PFSK-1 (cell line): ENCODE data around the gene F10.

ENCODE experiments used
- FOXP2 ChIP-seq: optimal IDR thresholded peaks from 2 replicates; pipeline ENCODE3; 2011; ENCODE audit warnings: borderline replicate concordance, control low read depth, inconsistent platforms; ENCODE audit not compliant: insufficient read depth; ENCODE audit errors: extremely low read length, extremely low read depth
- POLR2AphosphoS5 ChIP-seq: IDR thresholded peaks from 2 replicates; pipeline ENCODE4 v1.6.1; 2012; ENCODE audit warnings: low read depth, mild to moderate bottlenecking, control low read depth, low read length, moderate library complexity
- SIN3A ChIP-seq: IDR thresholded peaks from 2 replicates; pipeline ENCODE4 v1.6.1; 2012; ENCODE audit warnings: mild to moderate bottlenecking, low read length, moderate library complexity, borderline replicate concordance; ENCODE audit not compliant: insufficient read depth
- TAF1 ChIP-seq: IDR thresholded peaks from 2 replicates; pipeline ENCODE4 v1.6.1; 2012; ENCODE audit warnings: low read length, control low read depth, borderline replicate concordance; ENCODE audit not compliant: insufficient read depth
- TF ChIP-seq, protein P1 (sequence below), 2 experiments: IDR thresholded peaks; 2 replicates each; pipeline versions ENCODE4 v1.6.1 to v1.8.0; 2011 to 2012; ENCODE audit warnings: low read depth in 2 of 2, low read length in 2 of 2, control low read depth in 1 of 2, inconsistent platforms in 1 of 2, mild to moderate bottlenecking in 1 of 2, moderate library complexity in 1 of 2; ENCODE audit not compliant: insufficient read depth in 1 of 2

Gene F10

DNA sequence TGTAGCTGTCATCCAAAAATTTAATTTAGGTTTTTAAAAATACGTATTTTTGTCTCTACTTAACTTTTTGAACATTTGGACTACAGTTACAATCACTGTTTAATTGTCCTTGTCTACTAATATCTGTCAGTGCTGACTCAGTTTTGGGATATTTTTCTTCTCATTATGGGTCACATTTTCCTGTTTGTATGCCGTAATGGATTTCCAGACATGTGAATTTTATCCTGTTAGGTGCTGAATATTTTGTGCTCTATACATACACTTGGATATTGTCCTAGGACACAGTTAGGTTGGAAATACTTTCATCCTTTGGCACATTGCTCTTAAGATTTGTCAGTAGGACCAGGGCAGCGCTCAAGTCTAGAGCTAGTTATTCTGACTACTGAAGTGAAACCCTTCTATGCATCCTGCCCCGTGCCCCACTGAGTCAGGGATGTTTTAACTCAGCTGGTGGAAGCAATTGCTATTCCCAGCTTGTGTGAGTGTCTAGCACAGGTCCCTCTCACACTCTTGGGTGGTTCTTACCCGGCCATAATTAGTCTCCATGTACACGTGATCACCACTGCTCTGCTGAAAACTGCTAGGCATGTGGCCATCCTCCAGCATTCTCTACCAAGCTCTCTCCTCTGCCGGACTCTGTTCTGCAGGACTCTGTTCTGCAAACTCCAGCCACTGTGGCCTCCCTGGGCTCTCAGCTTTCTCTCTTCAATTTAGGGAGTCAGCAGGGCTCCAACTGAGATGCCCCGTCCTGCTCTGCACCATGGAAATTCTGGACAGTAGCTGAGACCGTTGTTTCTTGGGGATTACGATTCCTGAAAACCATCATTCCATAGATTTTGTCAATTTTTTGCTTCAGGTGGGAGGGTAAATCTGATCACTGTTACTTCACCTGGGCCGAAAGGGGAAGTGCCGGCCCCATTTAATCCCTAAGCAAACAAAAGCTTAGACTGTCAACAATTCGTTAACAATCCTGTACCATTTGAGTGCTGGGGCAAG lies 47.0 kb downstream of the F10 start:
- no peak for TF ChIP-seq FOXP2
- TF ChIP-seq POLR2AphosphoS5 = no peak
- no peak for TF ChIP-seq TAF1
- no peak for TF ChIP-seq SIN3A
- TF ChIP-seq, protein P1, sequence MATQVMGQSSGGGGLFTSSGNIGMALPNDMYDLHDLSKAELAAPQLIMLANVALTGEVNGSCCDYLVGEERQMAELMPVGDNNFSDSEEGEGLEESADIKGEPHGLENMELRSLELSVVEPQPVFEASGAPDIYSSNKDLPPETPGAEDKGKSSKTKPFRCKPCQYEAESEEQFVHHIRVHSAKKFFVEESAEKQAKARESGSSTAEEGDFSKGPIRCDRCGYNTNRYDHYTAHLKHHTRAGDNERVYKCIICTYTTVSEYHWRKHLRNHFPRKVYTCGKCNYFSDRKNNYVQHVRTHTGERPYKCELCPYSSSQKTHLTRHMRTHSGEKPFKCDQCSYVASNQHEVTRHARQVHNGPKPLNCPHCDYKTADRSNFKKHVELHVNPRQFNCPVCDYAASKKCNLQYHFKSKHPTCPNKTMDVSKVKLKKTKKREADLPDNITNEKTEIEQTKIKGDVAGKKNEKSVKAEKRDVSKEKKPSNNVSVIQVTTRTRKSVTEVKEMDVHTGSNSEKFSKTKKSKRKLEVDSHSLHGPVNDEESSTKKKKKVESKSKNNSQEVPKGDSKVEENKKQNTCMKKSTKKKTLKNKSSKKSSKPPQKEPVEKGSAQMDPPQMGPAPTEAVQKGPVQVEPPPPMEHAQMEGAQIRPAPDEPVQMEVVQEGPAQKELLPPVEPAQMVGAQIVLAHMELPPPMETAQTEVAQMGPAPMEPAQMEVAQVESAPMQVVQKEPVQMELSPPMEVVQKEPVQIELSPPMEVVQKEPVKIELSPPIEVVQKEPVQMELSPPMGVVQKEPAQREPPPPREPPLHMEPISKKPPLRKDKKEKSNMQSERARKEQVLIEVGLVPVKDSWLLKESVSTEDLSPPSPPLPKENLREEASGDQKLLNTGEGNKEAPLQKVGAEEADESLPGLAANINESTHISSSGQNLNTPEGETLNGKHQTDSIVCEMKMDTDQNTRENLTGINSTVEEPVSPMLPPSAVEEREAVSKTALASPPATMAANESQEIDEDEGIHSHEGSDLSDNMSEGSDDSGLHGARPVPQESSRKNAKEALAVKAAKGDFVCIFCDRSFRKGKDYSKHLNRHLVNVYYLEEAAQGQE (IDR thresholded peaks at IDR 0.05; ENCODE audit: insufficient read depth in 1 of 2, low read depth in 2 of 2, low read length in 2 of 2) = no peak

DNA sequence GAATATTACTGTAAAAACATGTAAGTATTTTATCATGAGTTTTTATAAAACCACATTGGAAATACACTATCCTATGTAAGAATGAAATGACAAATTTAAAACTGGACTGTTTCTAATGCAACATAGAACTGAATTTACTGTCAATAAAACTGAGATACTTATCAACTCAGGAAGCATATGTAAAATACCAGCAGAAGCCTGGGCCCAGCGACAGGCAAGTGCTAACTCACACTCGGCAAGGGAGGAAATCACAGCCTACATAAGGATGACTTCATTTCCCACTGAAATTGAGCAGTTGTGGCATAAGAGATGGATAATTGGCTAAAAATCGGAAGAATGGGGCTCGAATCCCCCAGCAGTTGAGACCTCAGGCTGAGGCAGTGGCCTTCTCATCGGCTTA lies 47.9 kb downstream of the F10 start:
- no peak for TF ChIP-seq POLR2AphosphoS5

DNA sequence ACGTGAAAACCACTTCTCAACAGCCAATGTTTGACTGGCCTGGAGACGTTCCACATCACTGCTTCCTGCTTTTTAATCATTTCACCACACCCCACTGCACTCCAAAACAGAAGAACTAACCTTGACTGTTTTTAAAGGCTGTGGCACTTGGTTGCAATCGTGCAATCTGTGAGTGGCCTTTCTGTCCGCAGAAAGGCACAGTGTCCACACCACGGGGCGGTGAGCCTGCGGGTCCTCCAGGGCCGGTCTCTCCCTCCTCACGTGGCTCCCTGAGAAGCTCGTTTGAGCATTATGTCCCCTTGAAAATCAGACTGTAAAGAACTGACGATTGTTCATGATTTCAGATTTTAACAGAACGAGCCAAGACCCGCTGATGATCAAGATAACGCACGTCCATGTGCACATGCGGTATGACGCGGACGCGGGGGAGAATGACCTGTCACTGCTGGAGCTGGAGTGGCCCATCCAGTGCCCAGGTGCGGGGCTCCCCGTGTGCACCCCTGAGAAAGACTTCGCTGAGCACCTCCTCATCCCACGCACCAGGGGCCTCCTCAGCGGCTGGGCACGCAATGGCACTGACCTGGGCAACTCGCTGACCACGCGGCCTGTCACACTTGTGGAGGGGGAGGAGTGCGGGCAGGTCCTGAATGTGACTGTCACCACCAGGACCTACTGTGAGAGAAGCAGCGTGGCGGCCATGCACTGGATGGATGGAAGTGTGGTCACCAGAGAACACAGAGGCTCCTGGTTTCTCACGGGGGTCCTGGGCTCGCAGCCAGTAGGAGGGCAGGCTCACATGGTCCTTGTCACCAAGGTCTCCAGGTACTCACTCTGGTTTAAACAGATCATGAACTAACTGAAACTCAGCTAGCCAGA lies 48.9 kb downstream of the F10 start:
- TF ChIP-seq TAF1 (no peak), POLR2AphosphoS5 (no peak), SIN3A (no peak), FOXP2 (no peak)
- TF ChIP-seq, protein P1 (IDR thresholded peaks at IDR 0.05; ENCODE audit: insufficient read depth in 1 of 2, low read depth in 2 of 2, low read length in 2 of 2) = no peak

DNA sequence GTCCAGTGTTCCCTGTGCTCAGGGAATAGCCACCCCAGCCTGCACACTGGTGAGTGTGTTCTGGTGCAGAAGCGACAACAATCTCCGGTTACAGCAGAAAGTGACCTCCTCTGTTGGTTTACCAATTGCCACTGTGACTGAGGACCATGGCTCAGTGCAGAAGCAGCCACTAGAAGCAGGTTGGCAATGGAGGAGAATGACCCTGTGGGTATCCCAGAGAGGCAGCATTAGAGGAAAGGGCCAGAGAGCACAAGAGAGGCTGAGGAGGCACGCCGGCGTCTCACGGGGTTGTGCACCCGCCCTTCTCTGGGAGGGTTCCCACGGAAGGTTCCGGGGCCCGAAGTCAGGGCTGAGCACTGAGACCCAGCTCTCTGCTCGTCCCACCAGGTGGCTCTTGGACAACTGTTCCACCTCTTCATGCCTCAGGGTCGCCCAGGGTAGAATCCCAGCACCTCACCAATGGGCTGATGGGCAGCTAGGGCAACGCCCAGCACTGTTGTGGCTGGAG lies 49.9 kb downstream of the F10 start:
- no peak for TF ChIP-seq SIN3A

DNA sequence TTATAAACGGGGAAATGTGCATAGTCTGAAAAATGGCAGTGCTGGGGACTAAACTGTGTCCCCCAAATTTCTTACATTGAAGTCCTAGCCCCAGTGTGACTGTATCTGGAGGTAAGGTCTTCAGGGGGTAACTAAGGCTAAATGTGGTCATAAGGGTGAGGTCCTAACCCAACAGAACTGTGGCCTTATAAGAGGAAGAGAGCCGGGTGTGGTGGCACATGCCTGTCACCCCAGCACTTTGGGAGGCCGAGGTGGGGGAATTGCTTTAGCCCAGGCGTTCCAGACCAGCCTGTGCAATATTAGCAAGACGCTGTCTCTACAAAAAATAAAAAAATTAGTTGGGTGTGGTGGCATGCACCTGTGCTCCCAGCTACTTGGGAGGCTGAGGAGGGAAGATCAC lies 53.7 kb downstream of the F10 start:
- no peak for TF ChIP-seq TAF1

DNA sequence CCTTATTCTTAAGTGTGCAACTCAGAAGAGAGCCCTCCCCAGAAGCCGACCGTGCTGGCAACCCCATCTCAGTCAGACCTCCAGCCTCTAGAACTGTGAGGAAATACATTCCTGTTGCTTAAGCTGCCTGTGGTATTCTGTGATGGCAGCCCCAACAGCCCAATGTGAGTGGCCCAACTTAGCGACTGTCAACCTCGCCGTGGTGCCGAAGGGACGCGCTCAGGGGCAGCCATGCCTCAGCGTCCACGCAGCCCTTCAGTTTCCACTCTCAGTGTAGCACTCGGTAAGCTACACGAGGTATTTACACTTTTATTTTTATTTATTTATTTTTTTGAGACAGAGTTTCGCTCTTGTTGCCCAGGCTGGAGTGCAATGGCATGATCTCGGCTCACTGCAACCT lies 54.2 kb downstream of the F10 start:
- TF ChIP-seq POLR2AphosphoS5 (no peak), TAF1 (no peak), FOXP2 (no peak), SIN3A (no peak)
- TF ChIP-seq, protein P1 (IDR thresholded peaks at IDR 0.05; ENCODE audit: insufficient read depth in 1 of 2, low read depth in 2 of 2, low read length in 2 of 2) = no peak
